Heart left ventricle (tissue), 16 donors: ENCODE results near the gene TUT4. TPM values are rescaled to one million over a fixed set of nuclear protein-coding genes. Genes with fewer than 3 reads are reported as not detected.

Experiments
- ATAC-seq, 4 donors: fragments of 200-7000 bp; cut with Tn5 transposase; one replicate each; pipeline ENCODE4 v1.9.1; 2020 to 2022; ENCODE audit warnings: moderate library complexity in 4 of 4, mild to moderate bottlenecking in 3 of 4, moderate number of reproducible peaks in 1 of 4
- DNase-seq, 5 donors: peaks; one replicate each; pipeline ENCODE4 v3.0.0-alpha.2; 2020
- H3K27ac ChIP-seq, 12 donors: fragments of 200-600 bp; sonication (generic) in 4 of 12; one replicate each; pipeline versions ENCODE4 v1.5.0 to v1.8.0; 2016 to 2022; ENCODE audit warnings: mild to moderate bottlenecking in 2 of 12
- H3K27me3 ChIP-seq, 9 donors: fragments of 200-600 bp; sonication (generic) in 2 of 9; one replicate each; pipeline versions ENCODE4 v1.5.1 to v1.8.0; 2016 to 2022; ENCODE audit warnings: mild to moderate bottlenecking in 3 of 9
- H3K36me3 ChIP-seq, 9 donors: fragments of 200-600 bp; sonication (generic) in 2 of 9; one replicate each; pipeline versions ENCODE4 v1.5.0 to v1.8.0; 2018 to 2022; ENCODE audit warnings: mild to moderate bottlenecking in 2 of 9
- H3K4me1 ChIP-seq, 12 donors: fragments of 200-600 bp; sonication (generic) in 4 of 12; one replicate each; pipeline versions ENCODE4 v1.5.0 to v1.8.0; 2016 to 2022; ENCODE audit warnings: mild to moderate bottlenecking in 3 of 12
- H3K4me3 ChIP-seq, 12 donors: fragments of 200-600 bp; sonication (generic) in 4 of 12; one replicate each; pipeline versions ENCODE4 v1.5.0 to v1.8.0; 2017 to 2022; ENCODE audit warnings: mild to moderate bottlenecking in 9 of 12, moderate library complexity in 4 of 12
- H3K9me3 ChIP-seq, 12 donors: fragments of 200-600 bp; sonication (generic) in 4 of 12; one replicate each; pipeline versions ENCODE4 v1.5.0 to v1.8.0; 2016 to 2022; ENCODE audit warnings: mild to moderate bottlenecking in 1 of 12
- CTCF ChIP-seq, 12 donors: fragments of 200-600 bp; sonication (generic) in 4 of 12; IDR thresholded peaks; one replicate each; pipeline versions ENCODE4 v1.5.0 to v1.8.0; 2018 to 2022; ENCODE audit warnings: antibody characterized with exemption in 12 of 12, mild to moderate bottlenecking in 5 of 12
- POLR2A ChIP-seq, 2 donors: fragments of 450-650 bp; IDR thresholded peaks; one replicate each; pipeline ENCODE4 v1.6.1; 2017; ENCODE audit warnings: antibody characterized with exemption in 2 of 2, mild to moderate bottlenecking in 2 of 2, moderate library complexity in 2 of 2
- WGBS, 4 donors: extraction: QIAGEN DNeasy Blood & Tissue Kit in 2 of 4; methylation state at CpG; one replicate each; pipeline versions ENCODE4 v1.1.5 to v1.1.7; 2013 to 2018; 5-methylcytosine and 5-hydroxymethylcytosine counted together
- intact Hi-C, 10 donors: fragments of 100-400 bp; cut with DNase I; formaldehyde crosslinking; loops; one replicate each; pipeline versions ENCODE4 v1.11.1 to v1.14.2; 2022
- polyA plus RNA-seq, 2 donors: library from polyadenylated mRNA; stranded (reverse); fragments of 200-250 nt; gene quantifications; one replicate each; pipeline ENCODE4 v1.2.3, GENCODE V29; 2013
- total RNA-seq, 9 donors: library from RNA; depleted of rRNA in 2 of 9; stranded (reverse); fragments of >200 nt in 2 of 9; fragmentation: NEBNext Ultra II Directional in 3 of 9; extraction: Animal tissue kit (Norgen Biotek cat#: 25700) in 3 of 9; gene quantifications; one replicate each; pipeline versions ENCODE4 v1.1.0 to v1.2.4, GENCODE V29; 2016 to 2023
- donor health status: ischemic (EF 13 %, LVEDD 7.1; RV severe dilation, severe dysfunction).
- donor health status: healthy with polysubstance abuse.
- donor health status: DM: no; HTN: yes; CAD: no.
- donor health status: DM: no; HTN: no; CAD: no.
- donor health status: ischemic (EF 25% LVEDD 6.9; RV normal size, moderate dysfunction).
- donor health status: ischemic (EF 25% LVEDD 5.7; RV mildly dilated, moderate dysfunction).
- donor health status: healthy.
- donor health status: DM: yes; HTN: yes; CAD: no.
- donor health status: ischemic (EF 35%, LVEDD 5.7; RV mildly dilated, moderate dysfunction).
- donor health status: nonischemic (EF 11% LVEDD 7.7; RV severe dilation, severe dysfunction).
- donor health status: DM: yes; HTN: yes; CAD: no.
- donor health status: PGD.
- donor health status: ischemic (EF 29% LVEDD 5.4; RV normal size, mild dysfunction).
- donor health status: nonischemic (EF 23%, LVEDD 6.1; RV moderate dilation, normal function).

The TUT4 gene
- total and polyA plus RNA-seq, 11 donors: 14.8 to 43.8 (median 30.4) TPM

- intact Hi-C loops: loop anchor here in 1 of 10 donors (10.0 kb wide), 1 partner anchor 261 kb away; no protein-coding TSS in a partner anchor
- TF ChIP-seq CTCF (IDR thresholded peaks at IDR 0.05) (no peak), POLR2A (IDR thresholded peaks at IDR 0.05) (no peak)
- Histone ChIP-seq H3K4me1 (peaks cover 0 to 20% (median 7%) of the 10 kb centered on the region in 12 donors), H3K27me3 (no peaks in the 10 kb centered on the region), H3K27ac (peak overlapping the region in 6 of 12 donors; percentile 0 to 42 (median 22)), H3K9me3 (no peaks in the 10 kb centered on the region), H3K36me3 (peaks cover 0 to 89% (median 61%) of the 10 kb centered on the region in 9 donors), H3K4me3 (no peak overlapping the region)
- 19 to 33% (median 28%) methylated on average over 9 of the region's 9 CpGs for WGBS, 4 donors
- DNase-seq (peak in 1 of 5 donors; percentile 26), ATAC-seq (peak in 3 of 4 donors; percentile 62 to 66 (median 64))
Observed at GRCh38 chr1:52423771-52424170, 129.1 kb downstream of the TUT4 start.

- intact Hi-C loops: loop anchor here in 1 of 10 donors (10.0 kb wide), 1 partner anchor 262 kb away; no protein-coding TSS in a partner anchor
- ATAC-seq (no peak), DNase-seq (no peak)
- peaks cover 0 to 20% (median 7%) of the 10 kb centered on the region in 12 donors for H3K4me1 ChIP-seq
- H3K27ac ChIP-seq: peak overlapping the region in 1 of 12 donors; percentile 42
- H3K36me3 ChIP-seq: peaks cover 0 to 93% (median 64%) of the 10 kb centered on the region in 9 donors
- WGBS, 4 donors: 96 to 99% (median 98%) methylated on average over 2 of the region's 2 CpGs
- H3K27me3 ChIP-seq: no peaks in the 10 kb centered on the region
- H3K9me3 ChIP-seq: no peaks in the 10 kb centered on the region
- H3K4me3 ChIP-seq: no peak overlapping the region
- TF ChIP-seq CTCF (IDR thresholded peaks at IDR 0.05): no peak
- no peak for TF ChIP-seq POLR2A (IDR thresholded peaks at IDR 0.05)
Observed at GRCh38 chr1:52423055-52423454, 129.8 kb downstream of the TUT4 start.

GRCh38 chr1:52420713-52421112 lies 132.2 kb downstream of the TUT4 start:
- peaks cover 0 to 20% (median 9%) of the 10 kb centered on the region in 12 donors for H3K4me1 ChIP-seq
- intact Hi-C loops: loop anchor here in 1 of 10 donors (10.0 kb wide), 1 partner anchor 264 kb away; no protein-coding TSS in a partner anchor
- DNase-seq (no peak), ATAC-seq (no peak)
- WGBS, 4 donors: 93 to 95% (median 94%) methylated on average over 1 of the region's 1 CpG
- H3K4me3 ChIP-seq: no peak overlapping the region
- no peak for TF ChIP-seq POLR2A (IDR thresholded peaks at IDR 0.05)
- TF ChIP-seq CTCF (IDR thresholded peaks at IDR 0.05): no peak
- H3K36me3 ChIP-seq: peaks cover 0 to 98% (median 84%) of the 10 kb centered on the region in 9 donors
- H3K27ac ChIP-seq: no peak overlapping the region
- no peaks in the 10 kb centered on the region for H3K9me3 ChIP-seq
- H3K27me3 ChIP-seq: no peaks in the 10 kb centered on the region

- ATAC-seq: peak in 1 of 4 donors; percentile 56
- no peak for DNase-seq
- H3K27me3 ChIP-seq: no peaks in the 10 kb centered on the region
- no peak overlapping the region for H3K27ac ChIP-seq
- H3K9me3 ChIP-seq: no peaks in the 10 kb centered on the region
- H3K36me3 ChIP-seq: peaks cover 0 to 100% (median 93%) of the 10 kb centered on the region in 9 donors
- H3K4me1 ChIP-seq: peaks cover 0 to 3% (median 0%) of the 10 kb centered on the region in 12 donors
- no peak overlapping the region for H3K4me3 ChIP-seq
- intact Hi-C loops: loop anchor here in 1 of 10 donors (10.0 kb wide), 1 partner anchor 268 kb away; no protein-coding TSS in a partner anchor
- WGBS, 4 donors: 66 to 85% (median 75%) methylated on average over 2 of the region's 2 CpGs
- TF ChIP-seq POLR2A (IDR thresholded peaks at IDR 0.05) (no peak), CTCF (IDR thresholded peaks at IDR 0.05) (no peak)
Observed at GRCh38 chr1:52416811-52417210, 136.1 kb downstream of the TUT4 start.
